ENCODE results near the gene BICRA. TPM values are rescaled to one million over a fixed set of nuclear protein-coding genes. Genes with fewer than 3 reads are reported as not detected.

The BICRA gene
- total RNA-seq, 1 experiment from 2014 or later = 34.3 TPM

GRCh38 chr19:47630594-47630993 is 21.7 kb downstream of the BICRA start:
- Histone ChIP-seq H3K4me1 (peaks cover 59% of the 10 kb centered on the region), H3K27me3 (replicated peaks; ENCODE audit: control insufficient read depth, insufficient read depth, low read length) (no peaks in the 10 kb centered on the region), H3K36me3 (ENCODE audit: control insufficient read depth, insufficient read depth, low read length) (no peaks in the 10 kb centered on the region; the same call in 1 of the 2 replicates), H3K4me3 (ENCODE audit: low read depth, low read length) (no peak overlapping the region), H3K9me3 (no peaks in the 10 kb centered on the region)
- H3K4me1 Mint-ChIP-seq (ENCODE audit: low read depth, unreplicated experiment) = peaks cover 42% of the 10 kb centered on the region
- no peak overlapping the region for H3K4me3 Mint-ChIP-seq (ENCODE audit: unreplicated experiment)
- ChIA-PET POLR2A (no interaction called here), CTCF (no interaction called here)
- intact Hi-C loops (cut with micrococcal nuclease; ENCODE audit: unreplicated experiment) = no loop called here
- no TSS peak for BruUV-seq (replicated peaks)
- no peak for DNase-seq
- H3K36me3 Mint-ChIP-seq (ENCODE audit: insufficient read depth, unreplicated experiment) = peaks cover 70% of the 10 kb centered on the region
- no peak for TF ChIP-seq CTCF (IDR thresholded peaks at IDR 0.05; ENCODE audit: insufficient read depth in 1 of 2, low read depth in 1 of 2, low read length in 1 of 2, severe bottlenecking in 1 of 2, unreplicated experiment in 1 of 2)
- H3K27me3 Mint-ChIP-seq (ENCODE audit: insufficient read depth, unreplicated experiment) = no peaks in the 10 kb centered on the region
- no peaks in the 10 kb centered on the region for H3K9me3 Mint-ChIP-seq (ENCODE audit: unreplicated experiment)
- H3K27ac Mint-ChIP-seq (ENCODE audit: unreplicated experiment) = peak overlapping the region; percentile 39

GRCh38 chr19:47631681-47632446 is 22.9 kb downstream of the BICRA start:
- Mint-ChIP-seq H3K4me1 (ENCODE audit: low read depth, unreplicated experiment) (peaks cover 46% of the 10 kb centered on the region), H3K36me3 (ENCODE audit: insufficient read depth, unreplicated experiment) (peaks cover 74% of the 10 kb centered on the region), H3K9me3 (ENCODE audit: unreplicated experiment) (no peaks in the 10 kb centered on the region), H3K4me3 (ENCODE audit: unreplicated experiment) (no peak overlapping the region), H3K27me3 (ENCODE audit: insufficient read depth, unreplicated experiment) (no peaks in the 10 kb centered on the region), H3K27ac (ENCODE audit: unreplicated experiment) (peak overlapping the region; percentile 86)
- ChIA-PET POLR2A (interaction anchor here (0.6 kb wide), 1 partner anchor 30 kb away, joined by 3 read pairs; no protein-coding TSS in a partner anchor), CTCF (no interaction called here)
- Histone ChIP-seq H3K36me3 (ENCODE audit: control insufficient read depth, insufficient read depth, low read length) (no peaks in the 10 kb centered on the region; the same call in 1 of the 2 replicates), H3K9me3 (no peaks in the 10 kb centered on the region), H3K27me3 (replicated peaks; ENCODE audit: control insufficient read depth, insufficient read depth, low read length) (no peaks in the 10 kb centered on the region), H3K4me3 (ENCODE audit: low read depth, low read length) (no peak overlapping the region), H3K4me1 (peaks cover 61% of the 10 kb centered on the region)
- no TSS peak for BruUV-seq (replicated peaks)
- peak; percentile 34 to 59 for DNase-seq
- no peak for TF ChIP-seq CTCF (IDR thresholded peaks at IDR 0.05; ENCODE audit: insufficient read depth in 1 of 2, low read depth in 1 of 2, low read length in 1 of 2, severe bottlenecking in 1 of 2, unreplicated experiment in 1 of 2)
- intact Hi-C loops (cut with micrococcal nuclease; ENCODE audit: unreplicated experiment) = no loop called here

GRCh38 chr19:47633517-47633916 is 24.6 kb downstream of the BICRA start:
- CTCF ChIA-PET = interaction anchor here (0.6 to 1.0 kb wide), 2 partner anchors 10 to 15 kb away, joined by 3 read pairs; no protein-coding TSS in a partner anchor
- no peak overlapping the region for H3K4me3 Mint-ChIP-seq (ENCODE audit: unreplicated experiment)
- Histone ChIP-seq H3K9me3 (no peaks in the 10 kb centered on the region), H3K27me3 (replicated peaks; ENCODE audit: control insufficient read depth, insufficient read depth, low read length) (no peaks in the 10 kb centered on the region), H3K4me3 (ENCODE audit: low read depth, low read length) (no peak overlapping the region), H3K4me1 (peaks cover 58% of the 10 kb centered on the region), H3K36me3 (ENCODE audit: control insufficient read depth, insufficient read depth, low read length) (no peaks in the 10 kb centered on the region; the same call in 1 of the 2 replicates)
- H3K36me3 Mint-ChIP-seq (ENCODE audit: insufficient read depth, unreplicated experiment) = peaks cover 70% of the 10 kb centered on the region
- H3K27me3 Mint-ChIP-seq (ENCODE audit: insufficient read depth, unreplicated experiment) = no peaks in the 10 kb centered on the region
- H3K9me3 Mint-ChIP-seq (ENCODE audit: unreplicated experiment) = no peaks in the 10 kb centered on the region
- no peak for DNase-seq
- peak overlapping the region; percentile 79 for H3K27ac Mint-ChIP-seq (ENCODE audit: unreplicated experiment)
- POLR2A ChIA-PET = interaction anchor here (0.6 kb wide), 1 partner anchor 15 kb away, joined by 10 read pairs; no protein-coding TSS in a partner anchor
- no TSS peak for BruUV-seq (replicated peaks)
- peaks cover 54% of the 10 kb centered on the region for H3K4me1 Mint-ChIP-seq (ENCODE audit: low read depth, unreplicated experiment)
- intact Hi-C loops (cut with micrococcal nuclease; ENCODE audit: unreplicated experiment) = no loop called here
- no peak for TF ChIP-seq CTCF (IDR thresholded peaks at IDR 0.05; ENCODE audit: insufficient read depth in 1 of 2, low read depth in 1 of 2, low read length in 1 of 2, severe bottlenecking in 1 of 2, unreplicated experiment in 1 of 2)

All from Caco-2 (cell line).